ENCODE results near the gene SGTA. TPM values are rescaled to one million over a fixed set of nuclear protein-coding genes. Genes with fewer than 3 reads are reported as not detected.

SGTA gene
- total RNA-seq, 1 donor from 2014 or later = 47.3 TPM

GRCh38 chr19:2711172-2711874, 71.8 kb downstream of the SGTA start:
- no peak for TF ChIP-seq CTCF (IDR thresholded peaks at IDR 0.05)
- H3K27ac Mint-ChIP-seq = peak overlapping the region; percentile 87

GRCh38 chr19:2706251-2706650, 76.8 kb downstream of the SGTA start:
- ATAC-seq (ENCODE audit: low read depth) (no peak), DNase-seq (no peak)
- Mint-ChIP-seq H3K4me1 (peaks cover 34% of the 10 kb centered on the region), H3K4me3 (no peak overlapping the region), H3K9me3 (no peaks in the 10 kb centered on the region), H3K36me3 (ENCODE audit: low read depth) (peaks cover 2% of the 10 kb centered on the region), H3K27me3 (no peaks in the 10 kb centered on the region), H3K27ac (no peak overlapping the region)
- ChIA-PET POLR2A (interaction anchor here (0.7 to 1.3 kb wide), 4 partner anchors 14 to 44 kb away, joined by 3 to 12 read pairs (median 4); no protein-coding TSS in a partner anchor), CTCF (no interaction called here)
- no peak for TF ChIP-seq CTCF (IDR thresholded peaks at IDR 0.05)
- intact Hi-C loops (cut with micrococcal nuclease) = no loop called here

More at GRCh38 chr19:2711172-2711874, 71.8 kb downstream of the SGTA start:
- ATAC-seq (ENCODE audit: low read depth) = peak; percentile 5
- DNase-seq = no peak
- CTCF ChIA-PET = interaction anchor here (0.8 to 1.7 kb wide), 4 partner anchors 11 to 63 kb away, joined by 3 to 8 read pairs (median 4); no protein-coding TSS in a partner anchor
- H3K4me3 Mint-ChIP-seq = peak overlapping the region; percentile 66
- intact Hi-C loops (cut with micrococcal nuclease) = loop anchor here (1.0 to 2.0 kb wide), 2 partner anchors 9 to 17 kb away; no protein-coding TSS in a partner anchor
- peaks cover 39% of the 10 kb centered on the region for H3K4me1 Mint-ChIP-seq
- H3K36me3 Mint-ChIP-seq (ENCODE audit: low read depth) = peaks cover 7% of the 10 kb centered on the region
- H3K9me3 Mint-ChIP-seq = peaks cover 9% of the 10 kb centered on the region
- POLR2A ChIA-PET = interaction anchor here (0.6 to 4.3 kb wide), 11 partner anchors 9 to 1303 kb away, joined by 3 to 94 read pairs (median 11); partner anchors contain the start of genes GADD45B, GNG7 and SLC39A3
- H3K27me3 Mint-ChIP-seq = no peaks in the 10 kb centered on the region

Other genes with a start within 250 kb of the SGTA start
- gene GNG7, start 80.6 kb downstream of the SGTA start, total RNA-seq = 34.8 and 35.4 TPM in 2 replicates
- 6.4 and 7.7 TPM in 2 replicates for gene DIRAS1, start 61.9 kb downstream of the SGTA start, total RNA-seq
- 33.8 and 34.3 TPM in 2 replicates for gene SLC39A3, start 43.3 kb downstream of the SGTA start, total RNA-seq
- 101 and 104 TPM in 2 replicates for gene THOP1, start 2.2 kb upstream of the SGTA start, total RNA-seq
- 2.7 and 3.1 TPM in 2 replicates for gene ZNF554, start 36.6 kb upstream of the SGTA start, total RNA-seq
- 7.4 and 8.4 TPM in 2 replicates for gene ZNF555, start 58.2 kb upstream of the SGTA start, total RNA-seq
- gene ZNF556, start 84.1 kb upstream of the SGTA start, total RNA-seq = not detected in 2 replicates
- 4.6 and 5.3 TPM in 2 replicates for gene ZNF57, start 117.7 kb upstream of the SGTA start, total RNA-seq
- 5.2 and 6.7 TPM in 2 replicates for gene ZNF77, start 161.7 kb upstream of the SGTA start, total RNA-seq
- 0.42 and 0.93 TPM in 2 replicates for gene TLE6, start 194.3 kb upstream of the SGTA start, total RNA-seq
- gene TLE2, start 246.0 kb upstream of the SGTA start, total RNA-seq = 0.58 and 0.66 TPM in 2 replicates